Islet precursor cell (in vitro differentiated cells): ENCODE measurements around the gene RTL10.
"Not testable (repeated sequence)": the region's sequence is repeated elsewhere in the genome, so short reads cannot be mapped to it uniquely, and the experiment has no call there.

Experiments used
- DNase-seq: peaks from one replicate; pipeline ENCODE4 v3.0.0-alpha.2; 2018

Gene RTL10

GRCh38 chr22:19842393-19843106 lies 12.1 kb downstream of the RTL10 start:
- peak; percentile 45 for DNase-seq

GRCh38 chr22:19841641-19842392 lies 12.9 kb downstream of the RTL10 start:
- DNase-seq = peak; percentile 41

- DNase-seq = peak; percentile 27
Observed at GRCh38 chr22:19840955-19841640, 13.6 kb downstream of the RTL10 start.

- no peak for DNase-seq
Observed at GRCh38 chr22:19840059-19840458, 14.6 kb downstream of the RTL10 start.

GRCh38 chr22:19837915-19838314 lies 16.8 kb downstream of the RTL10 start:
- DNase-seq = peak; percentile 22

GRCh38 chr22:19836512-19836911 lies 18.2 kb downstream of the RTL10 start:
- no peak for DNase-seq

- DNase-seq = no peak
Observed at GRCh38 chr22:19834599-19834998, 20.1 kb downstream of the RTL10 start.

- DNase-seq = not testable (repeated sequence)
Observed at GRCh38 chr22:19833327-19833726, 21.3 kb downstream of the RTL10 start.

- DNase-seq = no peak
Observed at GRCh38 chr22:19832476-19833108, 22.1 kb downstream of the RTL10 start.

GRCh38 chr22:19831979-19832378 lies 22.7 kb downstream of the RTL10 start:
- DNase-seq = not testable (repeated sequence)

- no peak for DNase-seq
Observed at GRCh38 chr22:19831016-19831415, 23.7 kb downstream of the RTL10 start.

- DNase-seq = no peak
Observed at GRCh38 chr22:19828035-19828401, 26.7 kb downstream of the RTL10 start.

GRCh38 chr22:19827341-19828034 lies 27.2 kb downstream of the RTL10 start:
- DNase-seq = no peak

GRCh38 chr22:19826619-19826950 lies 28.1 kb downstream of the RTL10 start:
- no peak for DNase-seq

- DNase-seq = no peak
Observed at GRCh38 chr22:19825904-19826618, 28.6 kb downstream of the RTL10 start.

- DNase-seq = peak; percentile 43
Observed at GRCh38 chr22:19824926-19825339, 29.7 kb downstream of the RTL10 start.

- no peak for DNase-seq
Observed at GRCh38 chr22:19824212-19824925, 30.3 kb downstream of the RTL10 start.

- DNase-seq = no peak
Observed at GRCh38 chr22:19823902-19824211, 30.8 kb downstream of the RTL10 start.

- DNase-seq = peak; percentile 50
Observed at GRCh38 chr22:19823191-19823901, 31.3 kb downstream of the RTL10 start.

- no peak for DNase-seq
Observed at GRCh38 chr22:19822301-19823117, 32.2 kb downstream of the RTL10 start.
